ENCODE results near the gene AKT3. TPM values are rescaled to one million over a fixed set of nuclear protein-coding genes. Genes with fewer than 3 reads are reported as not detected.
A peak's percentile ranks its signal among the peaks of the same experiment; 100 is the strongest.

The AKT3 gene
- total RNA-seq, 1 experiment from 2014 or later = 31.9 TPM

DNA sequence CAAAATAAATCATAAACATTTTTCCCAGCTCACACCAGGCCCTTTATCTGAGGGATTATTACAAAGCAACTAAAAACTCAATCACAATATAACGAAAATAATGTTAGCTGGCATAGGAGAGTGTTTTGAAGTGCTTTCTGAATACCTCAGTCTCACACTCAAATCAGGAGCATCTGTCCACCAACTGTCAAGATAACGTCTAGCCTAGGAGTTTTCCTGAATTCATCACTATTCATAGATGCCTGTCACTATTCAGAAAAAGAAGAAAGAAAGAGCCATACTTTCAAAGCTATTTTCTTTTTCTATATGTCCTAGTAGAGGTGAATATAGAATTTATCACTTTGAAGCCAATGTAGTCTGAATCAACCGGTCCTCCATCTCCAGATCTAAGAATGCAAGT, 127.0 kb downstream of the AKT3 start:
- CTCF ChIA-PET = interaction anchor here (0.7 to 1.3 kb wide), 2 partner anchors 474 to 548 kb away, joined by 3 read pairs; no protein-coding TSS in a partner anchor
- peaks cover 10% of the 10 kb centered on the region for H3K4me1 Mint-ChIP-seq (ENCODE audit: insufficient read depth, unreplicated experiment)
- no peaks in the 10 kb centered on the region for H3K27me3 Mint-ChIP-seq (ENCODE audit: insufficient read depth, unreplicated experiment)

DNA sequence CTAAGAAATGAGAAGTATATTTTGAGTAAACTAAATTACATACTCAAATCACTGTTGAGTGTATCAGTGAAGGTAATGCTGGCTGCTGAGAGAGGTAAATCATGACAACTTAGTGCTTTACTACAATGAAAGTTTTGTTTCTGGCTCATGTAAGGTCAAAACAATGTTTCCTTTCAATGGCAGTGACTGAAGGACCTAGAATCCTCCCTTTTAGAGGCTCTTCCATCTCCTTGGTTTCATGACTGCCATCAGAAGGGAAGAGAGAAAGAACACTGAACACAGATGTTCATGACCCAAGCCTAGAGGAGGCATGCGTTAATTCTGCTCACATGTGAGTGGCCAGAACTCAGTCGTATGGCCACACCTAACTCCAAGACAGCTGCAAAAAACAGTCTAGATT, 130.6 kb downstream of the AKT3 start:
- Mint-ChIP-seq H3K4me1 (ENCODE audit: insufficient read depth, unreplicated experiment) (peaks cover 16% of the 10 kb centered on the region), H3K36me3 (ENCODE audit: insufficient read depth, unreplicated experiment) (no peaks in the 10 kb centered on the region), H3K27ac (ENCODE audit: low read depth, unreplicated experiment) (peak overlapping the region; percentile 43), H3K27me3 (ENCODE audit: insufficient read depth, unreplicated experiment) (no peaks in the 10 kb centered on the region), H3K4me3 (ENCODE audit: unreplicated experiment) (no peak overlapping the region), H3K9me3 (ENCODE audit: unreplicated experiment) (no peaks in the 10 kb centered on the region)
- POLR2A ChIA-PET = no interaction called here
- TF ChIP-seq, protein P1, sequence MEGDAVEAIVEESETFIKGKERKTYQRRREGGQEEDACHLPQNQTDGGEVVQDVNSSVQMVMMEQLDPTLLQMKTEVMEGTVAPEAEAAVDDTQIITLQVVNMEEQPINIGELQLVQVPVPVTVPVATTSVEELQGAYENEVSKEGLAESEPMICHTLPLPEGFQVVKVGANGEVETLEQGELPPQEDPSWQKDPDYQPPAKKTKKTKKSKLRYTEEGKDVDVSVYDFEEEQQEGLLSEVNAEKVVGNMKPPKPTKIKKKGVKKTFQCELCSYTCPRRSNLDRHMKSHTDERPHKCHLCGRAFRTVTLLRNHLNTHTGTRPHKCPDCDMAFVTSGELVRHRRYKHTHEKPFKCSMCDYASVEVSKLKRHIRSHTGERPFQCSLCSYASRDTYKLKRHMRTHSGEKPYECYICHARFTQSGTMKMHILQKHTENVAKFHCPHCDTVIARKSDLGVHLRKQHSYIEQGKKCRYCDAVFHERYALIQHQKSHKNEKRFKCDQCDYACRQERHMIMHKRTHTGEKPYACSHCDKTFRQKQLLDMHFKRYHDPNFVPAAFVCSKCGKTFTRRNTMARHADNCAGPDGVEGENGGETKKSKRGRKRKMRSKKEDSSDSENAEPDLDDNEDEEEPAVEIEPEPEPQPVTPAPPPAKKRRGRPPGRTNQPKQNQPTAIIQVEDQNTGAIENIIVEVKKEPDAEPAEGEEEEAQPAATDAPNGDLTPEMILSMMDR (IDR thresholded peaks at IDR 0.05; ENCODE audit: unreplicated experiment) = no peak
- intact Hi-C loops (cut with micrococcal nuclease) = loop anchor here (5.0 kb wide), 1 partner anchor 133 kb away; the partner anchor contains the start of gene AKT3
- CTCF ChIA-PET = no interaction called here
- BruUV-seq (replicated peaks) = no TSS peak
- no peak for DNase-seq (ENCODE audit: unreplicated experiment)

More for the DNA sequence above, 127.0 kb downstream of the AKT3 start:
- BruUV-seq (replicated peaks) = no TSS peak
- no peak overlapping the region for H3K27ac Mint-ChIP-seq (ENCODE audit: low read depth, unreplicated experiment)
- POLR2A ChIA-PET = interaction anchor here (0.7 to 2.9 kb wide), 2 partner anchors 10 to 51 kb away, joined by 3 to 12 read pairs; no protein-coding TSS in a partner anchor
- no peaks in the 10 kb centered on the region for H3K36me3 Mint-ChIP-seq (ENCODE audit: insufficient read depth, unreplicated experiment)
- no peak for DNase-seq (ENCODE audit: unreplicated experiment)
- intact Hi-C loops (cut with micrococcal nuclease) = no loop called here
- H3K4me3 Mint-ChIP-seq (ENCODE audit: unreplicated experiment) = no peak overlapping the region
- TF ChIP-seq, protein P1 (IDR thresholded peaks at IDR 0.05; ENCODE audit: unreplicated experiment) = no peak
- H3K9me3 Mint-ChIP-seq (ENCODE audit: unreplicated experiment) = no peaks in the 10 kb centered on the region

DNA sequence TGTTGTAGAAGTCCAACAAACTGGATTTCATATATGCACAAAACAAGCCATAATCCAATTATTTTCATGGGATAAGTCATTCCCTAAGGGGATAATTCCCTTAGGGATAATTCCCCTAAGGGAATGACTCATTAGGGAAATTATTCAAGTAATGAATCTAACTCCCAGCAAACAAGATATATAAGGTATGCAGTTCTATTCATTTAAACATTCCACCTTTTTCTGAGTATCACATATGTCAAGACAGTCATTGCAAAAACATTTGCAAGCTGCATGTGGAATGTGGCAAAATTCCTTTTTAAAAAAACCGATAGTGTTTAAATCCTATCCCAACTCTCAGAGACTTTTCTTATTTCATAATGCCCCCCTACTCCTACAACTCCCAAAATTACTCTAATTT, 131.2 kb downstream of the AKT3 start:
- H3K36me3 Mint-ChIP-seq (ENCODE audit: insufficient read depth, unreplicated experiment) = no peaks in the 10 kb centered on the region
- peak; percentile 35 for DNase-seq (ENCODE audit: unreplicated experiment)
- no TSS peak for BruUV-seq (replicated peaks)
- POLR2A ChIA-PET = no interaction called here
- CTCF ChIA-PET = interaction anchor here (0.6 to 3.3 kb wide), 4 partner anchors 13 to 554 kb away, joined by 3 to 20 read pairs (median 4); no protein-coding TSS in a partner anchor
- H3K27me3 Mint-ChIP-seq (ENCODE audit: insufficient read depth, unreplicated experiment) = no peaks in the 10 kb centered on the region
- intact Hi-C loops (cut with micrococcal nuclease) = loop anchor here (5.0 kb wide), 1 partner anchor 133 kb away; the partner anchor contains the start of gene AKT3
- H3K4me3 Mint-ChIP-seq (ENCODE audit: unreplicated experiment) = no peak overlapping the region
- H3K4me1 Mint-ChIP-seq (ENCODE audit: insufficient read depth, unreplicated experiment) = peaks cover 16% of the 10 kb centered on the region
- peak overlapping the region; percentile 43 for H3K27ac Mint-ChIP-seq (ENCODE audit: low read depth, unreplicated experiment)
- TF ChIP-seq, protein P1 (IDR thresholded peaks at IDR 0.05; ENCODE audit: unreplicated experiment) = no peak
- H3K9me3 Mint-ChIP-seq (ENCODE audit: unreplicated experiment) = no peaks in the 10 kb centered on the region

DNA sequence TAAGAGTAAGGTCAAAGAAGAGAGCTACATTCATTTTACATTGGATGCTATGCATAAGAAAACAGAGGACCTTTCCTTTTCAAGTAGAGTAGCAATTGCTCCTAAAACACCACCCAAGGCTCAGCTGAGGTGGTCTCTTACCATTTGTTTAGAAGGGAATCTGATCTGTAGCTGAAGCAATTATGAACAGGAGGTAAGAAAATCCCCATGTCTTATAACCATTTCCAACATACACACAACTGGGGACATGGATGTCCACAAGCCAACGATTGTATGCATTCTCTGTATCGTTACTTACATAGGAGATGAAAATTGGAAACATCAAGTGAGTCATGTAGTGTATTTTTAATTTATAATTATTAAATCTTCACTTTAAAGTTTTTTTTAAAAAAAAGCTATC, 132.0 kb downstream of the AKT3 start:
- TF ChIP-seq, protein P1 (IDR thresholded peaks at IDR 0.05; ENCODE audit: unreplicated experiment) = no peak
- Mint-ChIP-seq H3K4me1 (ENCODE audit: insufficient read depth, unreplicated experiment) (peaks cover 16% of the 10 kb centered on the region), H3K36me3 (ENCODE audit: insufficient read depth, unreplicated experiment) (no peaks in the 10 kb centered on the region), H3K27ac (ENCODE audit: low read depth, unreplicated experiment) (no peak overlapping the region), H3K27me3 (ENCODE audit: insufficient read depth, unreplicated experiment) (no peaks in the 10 kb centered on the region), H3K4me3 (ENCODE audit: unreplicated experiment) (no peak overlapping the region), H3K9me3 (ENCODE audit: unreplicated experiment) (no peaks in the 10 kb centered on the region)
- ChIA-PET POLR2A (interaction anchor here (0.8 to 1.8 kb wide), 2 partner anchors 11 to 20 kb away, joined by 4 read pairs; no protein-coding TSS in a partner anchor), CTCF (interaction anchor here (0.6 to 3.3 kb wide), 10 partner anchors 14 to 581 kb away, joined by 3 to 20 read pairs (median 3); no protein-coding TSS in a partner anchor)
- no TSS peak for BruUV-seq (replicated peaks)
- intact Hi-C loops (cut with micrococcal nuclease) = loop anchor here (5.0 kb wide), 1 partner anchor 134 kb away; the partner anchor contains the start of gene AKT3
- no peak for DNase-seq (ENCODE audit: unreplicated experiment)

Data from MCF 10A (cell line).